K562 (cell line): ENCODE results near the gene CHST1. TPM values are rescaled to one million over a fixed set of nuclear protein-coding genes. Genes with fewer than 3 reads are reported as not detected.
A peak's percentile ranks its signal among the peaks of the same experiment; 100 is the strongest.

Experiments
- BCL6 ChIP-seq: fragments of 250-450 bp; sonication (Bioruptor Pico); IDR thresholded peaks from 2 replicates; pipeline ENCODE4 v1.4.0; 2020
- HOMEZ ChIP-seq: fragments of 250-450 bp; sonication (Bioruptor Pico); IDR thresholded peaks from 2 replicates; pipeline ENCODE4 v1.4.0; 2020; ENCODE audit warnings: mild to moderate bottlenecking, moderate library complexity
- JUN ChIP-seq, 2 experiments: sonication (generic) in 1 of 2; formaldehyde crosslinking in 1 of 2; IDR thresholded peaks; 2 replicates each; pipeline versions ENCODE4 v1.6.1 to v1.8.0; 2012 to 2022; ENCODE audit warnings: borderline replicate concordance in 2 of 2, mild to moderate bottlenecking in 2 of 2, improper control_type of control experiment in 1 of 2, low read depth in 1 of 2, low read length in 1 of 2, missing genetic modification reagents in 1 of 2
- KLF1 ChIP-seq: fragments of 450-650 bp; IDR thresholded peaks from 2 replicates; pipeline ENCODE4 v1.6.1; 2016; ENCODE audit warnings: missing genetic modification characterization, missing compliant biosample characterization
- MAFK ChIP-seq: IDR thresholded peaks from 2 replicates; pipeline ENCODE4 v1.6.1; 2011; ENCODE audit warnings: low read length, improper control_type of control experiment
- PRPF4 ChIP-seq: fragments of 200-400 bp; formaldehyde crosslinking; IDR thresholded peaks from one replicate; pipeline ENCODE4 v1.6.1; 2017; ENCODE audit warnings: low read length, low read depth, mild to moderate bottlenecking; ENCODE audit not compliant: insufficient read depth, poor library complexity, severe bottlenecking
- RCOR1 ChIP-seq, 2 experiments: IDR thresholded peaks; 2 replicates each; pipeline ENCODE4 v1.6.1; 2012; ENCODE audit warnings: low read depth in 2 of 2, low read length in 2 of 2, borderline replicate concordance in 1 of 2, improper control_type of control experiment in 1 of 2
- RFX1 ChIP-seq: fragments of 450-650 bp; IDR thresholded peaks from 2 replicates; pipeline ENCODE4 v1.6.1; 2016; ENCODE audit warnings: mild to moderate bottlenecking, moderate library complexity
- SMAD4 ChIP-seq: fragments of 250-450 bp; sonication (Bioruptor Pico); conservative IDR thresholded peaks from 2 replicates; pipeline ENCODE4 v1.8.0; 2021; ENCODE audit warnings: inconsistent platforms, mild to moderate bottlenecking, moderate library complexity
- SREBF2 ChIP-seq: sonication (generic); formaldehyde crosslinking; IDR thresholded peaks from 2 replicates; pipeline ENCODE4 v1.4.0; 2020; ENCODE audit warnings: mild to moderate bottlenecking, missing genetic modification reagents
- TCF15 ChIP-seq: fragments of 250-450 bp; sonication (Bioruptor Pico); IDR thresholded peaks from 2 replicates; pipeline ENCODE4 v1.8.0; 2022; ENCODE audit warnings: moderate library complexity, mild to moderate bottlenecking, inconsistent platforms
- ZKSCAN8 ChIP-seq: fragments of 200-800 bp; sonication (Bioruptor generic); IDR thresholded peaks from 2 replicates; pipeline ENCODE4 v1.6.1; 2016; ENCODE audit warnings: missing genetic modification characterization, missing compliant biosample characterization
- ZNF146 ChIP-seq: IDR thresholded peaks from one replicate; pipeline ENCODE4 v1.6.1; 2018; ENCODE audit warnings: missing compliant biosample characterization; ENCODE audit not compliant: unreplicated experiment
- ZNF175 ChIP-seq: fragments of 200-800 bp; sonication (Bioruptor generic); IDR thresholded peaks from 2 replicates; pipeline ENCODE4 v1.6.1; 2016; ENCODE audit warnings: low read depth, mild to moderate bottlenecking, missing genetic modification characterization, missing compliant biosample characterization
- ZNF23 ChIP-seq: fragments of 250-450 bp; sonication (Bioruptor Pico); IDR thresholded peaks from 2 replicates; pipeline ENCODE4 v1.4.0; 2020; ENCODE audit warnings: mild to moderate bottlenecking
- ZNF76 ChIP-seq: fragments of 250-450 bp; sonication (Bioruptor Pico); IDR thresholded peaks from 2 replicates; pipeline ENCODE4 v1.4.0; 2020; ENCODE audit warnings: mild to moderate bottlenecking, moderate library complexity, borderline replicate concordance
- polyA plus RNA-seq, 8 experiments: library from polyadenylated mRNA; depleted of rRNA in 4 of 8; stranded (reverse) in 5 of 8; unstranded in 3 of 8; fragments of >200 nt; fragmentation: Nextera tagmentation in 2 of 8; fragmentation: Illumina TruSeq in 1 of 8; extraction: Ambion mirVana in 2 of 8; extraction: Trizol in 1 of 8; gene quantifications; 2 replicates each; pipeline versions ENCODE4 v1.2.1 to v1.2.3, GENCODE V29; 2011 to 2014; ENCODE audit warnings: inconsistent platforms in 1 of 8, missing spikeins in 1 of 8
- total RNA-seq, 7 experiments: library from RNA; depleted of rRNA in 6 of 7; stranded (reverse); fragments of >200 nt in 6 of 7; fragmentation: Illumina TruSeq in 2 of 7; extraction: Trizol in 2 of 7; gene quantifications; 2 replicates each; pipeline versions ENCODE4 v1.2.1 to v1.2.3, GENCODE V29; 2011 to 2021; ENCODE audit warnings: low replicate concordance in 1 of 7
- TF ChIP-seq, protein P1 (sequence below): sonication (generic); formaldehyde crosslinking; IDR thresholded peaks from 2 replicates; pipeline ENCODE4 v1.8.0; 2023; ENCODE audit warnings: mild to moderate bottlenecking, missing genetic modification reagents
- TF ChIP-seq, protein P2 (sequence below): fragments of 250-450 bp; sonication (Bioruptor Pico); IDR thresholded peaks from 2 replicates; pipeline ENCODE4 v1.4.0; 2020
- TF ChIP-seq, protein P3 (sequence below): fragments of 450-650 bp; IDR thresholded peaks from 2 replicates; pipeline ENCODE4 v1.6.1; 2016; ENCODE audit warnings: low read depth, mild to moderate bottlenecking, moderate library complexity

Gene CHST1
- total and polyA plus RNA-seq, 9 of the 15 experiments (the other 6 are each of a cell fraction or from before 2014, with no cell fraction given), result 0.04 to 0.32 (median 0.18) TPM; not detected in 4

GRCh38 chr11:45662665-45663485 is 2.5 kb downstream of the CHST1 start (continued):
- TF ChIP-seq, protein P1, sequence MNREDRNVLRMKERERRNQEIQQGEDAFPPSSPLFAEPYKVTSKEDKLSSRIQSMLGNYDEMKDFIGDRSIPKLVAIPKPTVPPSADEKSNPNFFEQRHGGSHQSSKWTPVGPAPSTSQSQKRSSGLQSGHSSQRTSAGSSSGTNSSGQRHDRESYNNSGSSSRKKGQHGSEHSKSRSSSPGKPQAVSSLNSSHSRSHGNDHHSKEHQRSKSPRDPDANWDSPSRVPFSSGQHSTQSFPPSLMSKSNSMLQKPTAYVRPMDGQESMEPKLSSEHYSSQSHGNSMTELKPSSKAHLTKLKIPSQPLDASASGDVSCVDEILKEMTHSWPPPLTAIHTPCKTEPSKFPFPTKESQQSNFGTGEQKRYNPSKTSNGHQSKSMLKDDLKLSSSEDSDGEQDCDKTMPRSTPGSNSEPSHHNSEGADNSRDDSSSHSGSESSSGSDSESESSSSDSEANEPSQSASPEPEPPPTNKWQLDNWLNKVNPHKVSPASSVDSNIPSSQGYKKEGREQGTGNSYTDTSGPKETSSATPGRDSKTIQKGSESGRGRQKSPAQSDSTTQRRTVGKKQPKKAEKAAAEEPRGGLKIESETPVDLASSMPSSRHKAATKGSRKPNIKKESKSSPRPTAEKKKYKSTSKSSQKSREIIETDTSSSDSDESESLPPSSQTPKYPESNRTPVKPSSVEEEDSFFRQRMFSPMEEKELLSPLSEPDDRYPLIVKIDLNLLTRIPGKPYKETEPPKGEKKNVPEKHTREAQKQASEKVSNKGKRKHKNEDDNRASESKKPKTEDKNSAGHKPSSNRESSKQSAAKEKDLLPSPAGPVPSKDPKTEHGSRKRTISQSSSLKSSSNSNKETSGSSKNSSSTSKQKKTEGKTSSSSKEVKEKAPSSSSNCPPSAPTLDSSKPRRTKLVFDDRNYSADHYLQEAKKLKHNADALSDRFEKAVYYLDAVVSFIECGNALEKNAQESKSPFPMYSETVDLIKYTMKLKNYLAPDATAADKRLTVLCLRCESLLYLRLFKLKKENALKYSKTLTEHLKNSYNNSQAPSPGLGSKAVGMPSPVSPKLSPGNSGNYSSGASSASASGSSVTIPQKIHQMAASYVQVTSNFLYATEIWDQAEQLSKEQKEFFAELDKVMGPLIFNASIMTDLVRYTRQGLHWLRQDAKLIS (CRISPR knock-in tag), result no peak
- no peak for TF ChIP-seq HOMEZ (CRISPR knock-in tag)
- TF ChIP-seq RCOR1 (IDR thresholded peaks at IDR 0.05; ENCODE audit: borderline replicate concordance in 1 of 2, low read depth in 2 of 2, low read length in 2 of 2), result no peak
- no peak for TF ChIP-seq ZNF76 (CRISPR knock-in tag)
- TF ChIP-seq, protein P2, sequence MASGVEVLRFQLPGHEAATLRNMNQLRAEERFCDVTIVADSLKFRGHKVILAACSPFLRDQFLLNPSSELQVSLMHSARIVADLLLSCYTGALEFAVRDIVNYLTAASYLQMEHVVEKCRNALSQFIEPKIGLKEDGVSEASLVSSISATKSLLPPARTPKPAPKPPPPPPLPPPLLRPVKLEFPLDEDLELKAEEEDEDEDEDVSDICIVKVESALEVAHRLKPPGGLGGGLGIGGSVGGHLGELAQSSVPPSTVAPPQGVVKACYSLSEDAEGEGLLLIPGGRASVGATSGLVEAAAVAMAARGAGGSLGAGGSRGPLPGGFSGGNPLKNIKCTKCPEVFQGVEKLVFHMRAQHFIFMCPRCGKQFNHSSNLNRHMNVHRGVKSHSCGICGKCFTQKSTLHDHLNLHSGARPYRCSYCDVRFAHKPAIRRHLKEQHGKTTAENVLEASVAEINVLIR (CRISPR knock-in tag), result no peak
- TF ChIP-seq RFX1, result peak; percentile 96
- TF ChIP-seq SREBF2 (CRISPR knock-in tag), result no peak
- no peak for TF ChIP-seq BCL6
- TF ChIP-seq KLF1 (tag), result no peak
- TF ChIP-seq PRPF4, result no peak
- no peak for TF ChIP-seq ZKSCAN8
- TF ChIP-seq ZNF146 (CRISPR knock-in tag), result no peak
- TF ChIP-seq, protein P3, sequence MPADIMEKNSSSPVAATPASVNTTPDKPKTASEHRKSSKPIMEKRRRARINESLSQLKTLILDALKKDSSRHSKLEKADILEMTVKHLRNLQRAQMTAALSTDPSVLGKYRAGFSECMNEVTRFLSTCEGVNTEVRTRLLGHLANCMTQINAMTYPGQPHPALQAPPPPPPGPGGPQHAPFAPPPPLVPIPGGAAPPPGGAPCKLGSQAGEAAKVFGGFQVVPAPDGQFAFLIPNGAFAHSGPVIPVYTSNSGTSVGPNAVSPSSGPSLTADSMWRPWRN, result no peak
- TF ChIP-seq JUN (IDR thresholded peaks at IDR 0.05; ENCODE audit: borderline replicate concordance, low read depth, low read length), result no peak
- TF ChIP-seq JUN (CRISPR knock-in tag; IDR thresholded peaks at IDR 0.05; ENCODE audit: borderline replicate concordance), result no peak
- no peak for TF ChIP-seq TCF15 (CRISPR knock-in tag)
- no peak for TF ChIP-seq SMAD4 (CRISPR knock-in tag)
- TF ChIP-seq ZNF175 (CRISPR knock-in tag), result no peak
- peak; percentile 47; the same call in 1 of the 2 replicates for TF ChIP-seq MAFK
- no peak for TF ChIP-seq ZNF23 (CRISPR knock-in tag)
